ENCODE results near the gene CHN1.

Gene CHN1

GRCh38 chr2:174918886-174919526 lies 86.2 kb downstream of the CHN1 start:
- DNase-seq = no peak

- DNase-seq = no peak
Observed at GRCh38 chr2:174916270-174916930, 88.8 kb downstream of the CHN1 start.

DNA sequence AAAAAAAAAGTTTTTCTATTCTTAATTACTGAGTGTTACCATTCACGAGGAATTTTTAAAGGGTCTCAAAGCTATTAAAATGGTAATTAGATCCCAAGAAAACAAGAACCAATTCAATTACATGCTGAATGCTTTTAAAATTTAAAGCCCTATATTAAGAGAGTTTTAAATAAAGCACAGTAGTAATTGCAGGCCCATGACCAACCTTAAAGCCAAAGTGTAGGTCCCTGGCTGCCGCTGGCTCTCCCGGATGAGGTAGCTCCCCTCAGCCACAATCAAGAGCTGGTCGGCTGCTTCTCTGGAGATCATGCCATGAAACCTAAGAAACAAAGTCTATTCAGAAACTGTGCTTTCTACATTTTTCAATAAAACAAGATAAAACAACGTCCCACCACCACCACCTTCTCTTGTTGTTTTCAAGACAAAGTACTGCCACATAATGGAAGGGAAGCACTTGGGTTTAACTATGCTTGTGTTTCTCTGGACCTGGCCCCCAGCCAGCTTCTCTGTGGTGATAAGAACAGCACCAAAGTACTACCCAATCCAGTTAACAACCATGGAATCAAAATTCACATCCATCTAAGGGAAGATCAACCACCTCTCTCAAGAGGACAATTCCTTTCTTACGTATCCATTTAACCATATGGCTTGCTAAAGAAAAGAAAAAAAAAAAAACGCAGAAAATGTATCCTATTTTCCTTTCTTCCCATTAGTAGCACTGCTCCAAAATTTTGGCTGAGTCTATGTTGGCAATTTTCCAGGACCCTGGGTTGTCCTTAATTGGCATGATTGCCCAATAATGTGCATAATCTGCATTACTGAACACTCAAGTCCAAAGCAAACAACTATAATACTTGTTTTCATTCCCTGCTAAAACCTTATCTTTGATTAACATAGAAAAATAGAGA lies 90.1 kb downstream of the CHN1 start:
- no peak for DNase-seq

DNA sequence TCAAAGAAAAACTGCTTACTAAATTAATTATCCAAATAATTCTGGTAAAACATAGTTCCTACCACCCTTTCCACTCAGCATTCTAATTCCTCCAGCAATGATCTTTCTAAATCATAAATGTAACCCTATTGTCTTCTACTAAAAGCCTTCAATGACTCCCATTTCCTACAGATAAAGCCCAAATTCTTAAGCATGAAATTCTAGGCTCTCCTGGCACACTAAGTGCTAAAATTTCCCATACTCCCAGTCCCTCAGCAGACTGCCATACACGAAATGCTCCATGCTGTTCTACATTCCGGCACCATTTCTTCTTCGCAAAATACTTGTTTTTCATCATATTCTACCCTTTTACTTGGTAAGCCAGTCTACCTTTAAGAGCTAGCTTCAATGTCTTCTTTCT lies 96.9 kb downstream of the CHN1 start:
- DNase-seq = no peak

DNA sequence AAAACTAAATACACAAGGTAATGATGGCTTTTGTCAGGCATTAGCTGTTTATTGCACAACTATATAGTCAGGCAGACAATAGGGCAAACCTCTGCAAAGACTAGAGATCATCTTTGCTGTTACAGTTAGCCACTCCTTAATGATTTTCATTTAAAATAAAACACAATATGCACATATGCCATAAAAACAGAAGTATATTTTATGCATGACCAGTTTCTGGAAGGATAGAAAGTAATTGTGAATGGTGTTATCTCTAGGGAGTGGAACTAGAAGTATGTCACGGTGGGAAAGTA lies 102.0 kb downstream of the CHN1 start:
- DNase-seq = no peak

DNA sequence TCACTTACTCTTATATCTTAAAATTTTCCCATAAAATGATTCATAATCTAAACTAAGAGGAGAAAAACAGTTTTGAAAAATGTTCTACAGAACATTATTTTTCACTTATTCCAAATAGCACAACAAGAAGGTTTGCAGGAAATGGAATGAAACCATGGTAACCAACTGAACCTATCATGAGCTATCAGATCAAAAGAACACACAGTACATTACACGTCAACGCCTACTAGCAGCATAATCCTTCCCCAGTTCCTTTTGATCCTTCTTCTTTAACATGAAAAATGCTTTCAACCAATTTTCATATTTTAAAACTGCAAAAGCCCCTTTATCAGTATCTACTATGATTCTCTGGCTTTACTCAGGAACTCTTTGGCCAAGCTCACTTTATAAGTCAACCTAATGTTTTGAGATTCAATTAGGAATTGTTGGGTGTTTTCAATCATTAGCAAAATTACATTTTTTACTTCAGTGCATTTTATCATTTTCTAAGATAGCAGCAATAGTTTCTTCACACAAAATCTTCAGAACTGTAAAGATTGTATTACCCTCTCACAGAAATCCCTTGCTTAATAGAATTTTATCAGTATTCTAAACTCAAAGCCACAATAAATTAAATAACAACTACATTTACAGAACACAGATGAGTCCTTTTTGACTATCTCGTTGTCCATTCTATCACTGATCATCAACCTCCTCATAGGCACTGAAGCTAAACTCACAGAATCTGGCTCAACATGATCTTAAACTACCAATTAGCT lies 102.5 kb downstream of the CHN1 start:
- no peak for DNase-seq

DNA sequence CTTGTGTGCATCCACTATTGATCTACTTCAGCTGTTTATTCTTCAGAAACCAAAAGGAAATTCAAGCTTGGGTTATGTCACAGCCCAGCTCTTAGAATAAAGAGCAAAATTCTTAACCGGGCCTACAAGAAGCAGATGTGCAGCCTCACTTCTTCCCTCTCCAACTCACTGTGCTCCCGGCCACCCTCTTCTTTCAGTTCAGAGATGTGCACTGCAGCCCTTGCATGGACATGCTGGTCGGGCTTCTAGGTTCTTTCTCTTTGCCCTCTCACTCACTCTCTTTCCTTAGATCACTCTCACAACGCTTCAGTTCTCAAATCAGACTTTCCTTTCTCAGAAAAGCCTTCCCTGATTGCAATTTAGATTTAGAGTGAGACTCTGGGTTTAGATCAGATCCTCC lies 104.1 kb downstream of the CHN1 start:
- peak; percentile 11 to 18 for DNase-seq

GRCh38 chr2:174897286-174897685 lies 107.9 kb downstream of the CHN1 start:
- no peak for DNase-seq

DNA sequence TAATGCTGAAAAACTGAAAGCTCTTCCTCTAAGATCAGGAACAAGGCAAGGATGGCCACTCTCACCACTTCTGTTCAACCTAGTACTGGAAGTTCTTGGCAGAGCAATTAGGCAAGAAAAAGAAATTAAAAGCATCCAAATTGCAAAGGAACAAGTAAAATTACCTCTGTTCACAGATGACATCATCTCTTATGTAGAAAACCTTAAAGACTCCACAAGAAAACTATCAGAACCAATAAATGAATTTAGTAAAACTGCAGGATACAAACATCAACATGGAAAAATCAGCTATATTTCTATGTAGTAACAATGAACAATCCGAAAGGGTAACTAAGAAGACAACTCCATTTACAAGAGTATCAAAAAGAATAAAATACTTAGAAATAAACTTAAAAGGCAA lies 112.2 kb downstream of the CHN1 start:
- no peak for DNase-seq

DNA sequence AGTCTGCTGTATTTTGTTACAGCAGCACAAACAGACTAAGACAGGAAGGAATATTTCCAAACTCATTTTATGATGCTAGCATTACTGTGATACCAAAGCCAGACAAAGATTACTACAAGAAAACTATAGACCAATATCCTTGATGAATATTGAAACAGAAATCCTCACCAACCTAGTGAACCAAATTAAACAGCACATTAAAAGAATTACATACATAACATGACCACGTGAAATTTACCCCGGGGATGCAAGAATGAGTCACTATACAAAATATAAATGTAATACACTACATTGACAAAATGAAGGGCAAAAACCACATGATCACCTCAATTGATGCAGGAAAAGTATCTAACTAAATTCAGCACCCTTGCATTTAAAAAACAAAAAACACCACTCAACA lies 112.6 kb downstream of the CHN1 start:
- DNase-seq = no peak

GRCh38 chr2:174888646-174889271 lies 116.4 kb downstream of the CHN1 start:
- no peak for DNase-seq

DNA sequence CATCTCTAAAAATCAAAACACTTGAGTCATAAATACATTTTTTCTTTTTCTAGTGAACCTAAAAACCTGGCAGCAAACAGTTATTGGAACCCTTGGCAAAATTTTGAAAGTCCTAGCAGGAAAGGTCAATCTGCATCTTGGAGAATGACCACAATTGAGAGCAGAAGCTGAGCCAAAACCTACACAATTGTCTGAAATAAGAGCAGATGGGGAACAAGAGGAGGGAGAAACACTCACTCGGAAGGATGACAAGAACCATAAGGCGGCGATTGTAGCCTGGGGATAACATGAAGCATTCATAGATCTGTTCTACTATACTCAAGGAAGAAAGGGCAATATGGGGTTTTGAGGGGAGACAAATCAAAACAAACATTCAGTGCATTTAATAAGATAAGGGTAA lies 117.0 kb downstream of the CHN1 start:
- DNase-seq = no peak

- no peak for DNase-seq
Observed at GRCh38 chr2:174882416-174882815, 122.8 kb downstream of the CHN1 start.

GRCh38 chr2:174881678-174882077 lies 123.5 kb downstream of the CHN1 start:
- no peak for DNase-seq

DNA sequence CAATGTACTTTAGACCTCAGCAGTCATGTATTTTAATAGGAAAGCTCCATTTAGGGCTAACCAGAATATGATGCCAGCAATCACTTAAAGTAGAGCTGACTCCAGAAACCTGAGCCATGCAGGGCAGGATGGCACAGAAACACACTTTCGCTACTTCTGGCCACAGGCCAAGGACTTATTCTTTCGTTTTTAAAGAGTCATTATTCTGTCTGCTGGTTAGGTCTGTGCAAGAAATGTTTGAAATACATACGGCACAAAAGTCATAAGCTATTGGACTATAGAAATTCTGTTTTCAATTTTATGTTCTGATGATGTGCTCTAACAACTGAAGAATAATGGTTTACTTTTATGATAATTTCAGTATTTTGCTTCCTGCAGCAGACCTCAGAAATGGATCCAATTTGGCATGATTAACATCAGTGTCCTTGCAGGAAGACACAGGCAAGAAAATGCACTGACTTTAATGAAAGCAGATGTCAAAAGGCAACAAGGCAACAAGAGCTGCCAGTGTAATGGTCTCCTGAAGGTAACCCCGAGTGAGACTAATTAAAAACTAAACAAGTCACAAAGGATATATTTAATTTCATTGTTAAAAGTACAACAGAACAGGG lies 126.5 kb downstream of the CHN1 start:
- no peak for DNase-seq

GRCh38 chr2:174877751-174878150 lies 127.4 kb downstream of the CHN1 start:
- no peak for DNase-seq

- DNase-seq = no peak
Observed at GRCh38 chr2:174877301-174877700, 127.9 kb downstream of the CHN1 start.

DNA sequence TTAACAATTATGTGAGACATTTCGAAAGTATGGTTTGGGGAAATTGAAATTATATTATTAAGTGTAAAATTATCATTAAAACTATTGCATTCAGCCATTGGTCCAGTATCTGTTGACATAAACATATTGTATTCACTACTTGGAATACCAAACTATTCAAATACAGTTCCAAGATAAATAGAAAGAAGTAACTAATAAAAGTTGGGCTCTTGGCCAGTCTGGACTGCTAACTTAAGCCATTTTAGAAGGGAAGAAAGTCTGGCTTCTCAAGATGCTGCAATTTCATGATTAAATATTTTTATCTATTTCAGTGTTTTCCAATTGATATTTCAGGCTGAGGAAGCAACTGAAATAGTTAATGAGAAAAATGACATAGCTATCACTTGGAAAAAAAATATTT lies 131.1 kb downstream of the CHN1 start:
- DNase-seq = no peak

- DNase-seq = no peak
Observed at GRCh38 chr2:174873471-174873870, 131.7 kb downstream of the CHN1 start.

DNA sequence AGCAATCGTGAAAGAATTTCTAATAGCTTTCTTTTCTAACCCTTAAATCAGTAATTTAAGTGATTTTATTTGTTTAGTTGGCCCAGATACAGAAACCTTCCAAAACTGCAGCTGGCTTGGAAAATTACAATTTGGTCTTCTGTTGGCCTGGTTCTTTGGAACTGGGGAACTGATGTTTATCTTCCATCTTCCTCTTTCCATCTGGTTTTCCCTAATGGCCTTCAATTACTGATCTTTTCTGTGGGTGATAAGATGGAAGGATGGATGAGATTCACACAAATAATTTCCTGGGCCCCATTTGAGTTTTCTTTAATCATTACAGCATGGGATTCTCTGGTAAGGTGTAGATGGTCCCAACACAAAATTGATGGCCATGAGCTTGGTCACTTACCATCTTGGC lies 134.4 kb downstream of the CHN1 start:
- no peak for DNase-seq

GRCh38 chr2:174868878-174869277 lies 136.3 kb downstream of the CHN1 start:
- DNase-seq = no peak

DNA sequence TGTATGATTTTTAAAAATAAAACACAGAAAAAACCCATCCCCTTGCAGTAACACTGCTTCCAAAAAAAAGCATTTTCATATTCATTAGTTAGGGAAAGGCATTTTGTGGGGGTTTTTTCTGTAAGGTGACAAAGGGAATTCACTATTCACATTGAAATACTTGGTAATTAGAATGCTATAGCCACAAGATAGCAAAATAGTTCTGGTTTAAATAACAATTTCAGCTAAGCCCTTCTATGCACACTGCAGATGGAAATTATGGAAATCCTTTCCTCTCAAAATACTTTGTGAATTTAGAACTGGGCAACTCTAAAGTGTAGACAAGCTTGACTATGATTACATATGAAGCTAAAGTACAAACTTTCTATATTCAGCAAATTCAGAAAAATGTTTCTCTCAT lies 138.8 kb downstream of the CHN1 start:
- DNase-seq = no peak

DNA sequence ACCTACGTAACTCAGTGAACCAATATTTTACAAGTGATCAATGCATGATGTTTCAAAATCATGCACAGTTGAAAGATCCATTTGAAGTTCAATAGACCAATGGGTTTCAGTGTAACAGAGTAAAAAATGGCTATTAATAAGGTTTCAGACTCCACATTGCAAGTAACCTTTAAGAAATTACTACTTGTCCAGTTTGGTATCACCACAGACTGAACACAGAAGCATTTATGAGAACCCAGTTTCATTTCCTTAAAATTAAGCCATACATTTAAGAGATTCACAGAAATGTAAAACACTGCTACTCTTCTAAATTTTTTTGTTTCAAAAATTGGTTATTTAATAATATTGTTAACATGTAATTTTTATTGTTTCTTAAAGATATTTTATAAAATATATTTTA lies 142.0 kb downstream of the CHN1 start:
- DNase-seq = no peak
